GM23338 (cell line): Measurements from ENCODE around the gene SNTG2. TPM values are rescaled to one million over a fixed set of nuclear protein-coding genes. Genes with fewer than 3 reads are reported as not detected.

Experiments
- ATAC-seq: fragments of 200-7000 bp; cut with Tn5 transposase; 3 replicates; pipeline ENCODE4 v1.9.1; 2020
- DNase-seq: peaks from one replicate; pipeline ENCODE4 v3.0.0-alpha.2; 2015; ENCODE audit warnings: low spot score
- H2AFZ ChIP-seq: fragments of 200-600 bp; sonication (generic); 2 replicates; pipeline ENCODE4 v1.8.0; 2016; ENCODE audit warnings: antibody characterized with exemption, mild to moderate bottlenecking, moderate library complexity
- H3F3A ChIP-seq: fragments of 200-600 bp; sonication (generic); replicated peaks from 2 replicates; pipeline ENCODE4 v1.8.0; 2017; ENCODE audit warnings: antibody characterized with exemption, mixed run types, low read depth
- H3K27ac ChIP-seq: fragments of 200-600 bp; sonication (generic); 2 replicates; pipeline ENCODE4 v1.6.1; 2016; ENCODE audit warnings: low read depth
- H3K27me3 ChIP-seq: fragments of 200-600 bp; sonication (generic); 2 replicates; pipeline ENCODE4 v1.8.0; 2016; ENCODE audit warnings: mild to moderate bottlenecking, mixed run types, moderate library complexity; ENCODE audit not compliant: insufficient read depth
- H3K36me3 ChIP-seq: fragments of 200-600 bp; sonication (generic); 2 replicates; pipeline ENCODE4 v1.8.0; 2016; ENCODE audit warnings: mild to moderate bottlenecking; ENCODE audit not compliant: insufficient read depth
- H3K4me1 ChIP-seq: fragments of 200-600 bp; sonication (generic); 2 replicates; pipeline ENCODE4 v1.8.0; 2016; ENCODE audit warnings: mild to moderate bottlenecking, moderate library complexity; ENCODE audit not compliant: insufficient read depth
- H3K4me2 ChIP-seq: fragments of 200-600 bp; sonication (generic); 2 replicates; pipeline ENCODE4 v1.7.1; 2017; ENCODE audit warnings: mixed run types
- H3K4me3 ChIP-seq: fragments of 200-600 bp; sonication (generic); 2 replicates; pipeline ENCODE4 v1.6.1; 2016; ENCODE audit warnings: mixed run types
- H3K79me2 ChIP-seq: fragments of 200-600 bp; sonication (generic); replicated peaks from 2 replicates; pipeline ENCODE4 v1.8.0; 2017; ENCODE audit warnings: mild to moderate bottlenecking; ENCODE audit not compliant: insufficient read depth
- H3K9me2 ChIP-seq: fragments of 200-600 bp; sonication (generic); 2 replicates; pipeline ENCODE4 v1.8.0; 2017; ENCODE audit not compliant: insufficient read depth
- H4K20me1 ChIP-seq: fragments of 200-600 bp; sonication (generic); replicated peaks from 2 replicates; pipeline ENCODE4 v1.8.0; 2017; ENCODE audit warnings: mild to moderate bottlenecking; ENCODE audit not compliant: insufficient read depth
- H3K27ac Mint-ChIP-seq: 2 replicates; pipeline ENCODE4 v1.8.0; 2020; ENCODE audit warnings: inconsistent platforms, mild to moderate bottlenecking, moderate library complexity, mixed read lengths
- H3K27me3 Mint-ChIP-seq: 3 replicates; pipeline ENCODE4 v1.8.0; 2022; ENCODE audit warnings: low read depth, mild to moderate bottlenecking, moderate library complexity, mixed read lengths, inconsistent platforms; ENCODE audit not compliant: insufficient read depth, poor library complexity
- H3K36me3 Mint-ChIP-seq: 3 replicates; pipeline ENCODE4 v1.8.0; 2021; ENCODE audit warnings: low read depth, mild to moderate bottlenecking, inconsistent platforms, moderate library complexity, mixed read lengths
- H3K4me1 Mint-ChIP-seq: 3 replicates; pipeline ENCODE4 v1.8.0; 2020; ENCODE audit warnings: mild to moderate bottlenecking, inconsistent platforms, mixed read lengths
- H3K4me3 Mint-ChIP-seq: 3 replicates; pipeline ENCODE4 v1.8.0; 2021; ENCODE audit warnings: moderate library complexity, mild to moderate bottlenecking, inconsistent platforms, mixed read lengths
- H3K9me3 Mint-ChIP-seq: 3 replicates; pipeline ENCODE4 v1.8.0; 2020; ENCODE audit warnings: moderate library complexity, mild to moderate bottlenecking, inconsistent platforms, mixed read lengths
- CREB1 ChIP-seq: fragments of 250-450 bp; sonication (Bioruptor Pico); IDR thresholded peaks from 2 replicates; pipeline ENCODE4 v1.5.0; 2020; ENCODE audit warnings: low read depth, mild to moderate bottlenecking, moderate library complexity
- EZH2 ChIP-seq: fragments of 200-600 bp; sonication (generic); IDR thresholded peaks from one replicate; pipeline ENCODE4 v1.8.0; 2017; ENCODE audit warnings: antibody characterized with exemption, mild to moderate bottlenecking, low read depth; ENCODE audit not compliant: unreplicated experiment
- EZH2phosphoT487 ChIP-seq: fragments of 200-600 bp; sonication (generic); IDR thresholded peaks from one replicate; pipeline ENCODE4 v1.8.1; 2018; ENCODE audit warnings: antibody characterized with exemption; ENCODE audit not compliant: unreplicated experiment
- JUNB ChIP-seq: IDR thresholded peaks from one replicate; pipeline ENCODE4 v1.6.1; 2016; ENCODE audit warnings: antibody characterized with exemption; ENCODE audit not compliant: unreplicated experiment
- NANOG ChIP-seq: IDR thresholded peaks from 2 replicates; pipeline ENCODE4 v1.6.1; 2016; ENCODE audit warnings: antibody characterized with exemption, borderline replicate concordance
- POLR2AphosphoS5 ChIP-seq: IDR thresholded peaks from 2 replicates; pipeline ENCODE4 v1.6.1; 2016; ENCODE audit warnings: antibody characterized with exemption, low read depth
- STAT1 ChIP-seq: IDR thresholded peaks from one replicate; pipeline ENCODE4 v1.6.1; 2016; ENCODE audit warnings: antibody characterized with exemption; ENCODE audit not compliant: unreplicated experiment
- ZNF114 ChIP-seq: fragments of 250-450 bp; sonication (Bioruptor Pico); IDR thresholded peaks from 2 replicates; pipeline ENCODE4 v1.5.0; 2020; ENCODE audit warnings: mild to moderate bottlenecking, moderate library complexity
- ZNF331 ChIP-seq: fragments of 250-450 bp; sonication (Bioruptor Pico); IDR thresholded peaks from 2 replicates; pipeline ENCODE4 v1.5.0; 2020; ENCODE audit warnings: low read depth, mild to moderate bottlenecking, moderate library complexity
- polyA plus RNA-seq: library from polyadenylated mRNA; unstranded; fragments of >200 nt; fragmentation: Nextera tagmentation; extraction: Ambion mirVana; gene quantifications from 2 replicates; pipeline ENCODE4 v1.2.1, GENCODE V29; 2016
- total RNA-seq: library from RNA; depleted of rRNA; stranded (reverse); fragments of >200 nt; shearing (Covaris generic); gene quantifications from 2 replicates; pipeline ENCODE4 v1.2.3, GENCODE V29; 2014
- TF ChIP-seq, protein P1 (sequence below): IDR thresholded peaks from 2 replicates; pipeline ENCODE4 v1.6.1; 2016; ENCODE audit warnings: antibody characterized with exemption
- TF ChIP-seq, protein P2 (sequence below): fragments of 250-450 bp; sonication (Bioruptor Pico); IDR thresholded peaks from 2 replicates; pipeline ENCODE4 v1.5.0; 2020; ENCODE audit warnings: mild to moderate bottlenecking, moderate library complexity
- TF ChIP-seq, protein P3 (sequence below), 2 experiments: fragments of 200-600 bp in 1 of 2; sonication (generic) in 1 of 2; conservative IDR thresholded peaks; 2 replicates each; pipeline versions ENCODE4 v1.5.1 to v1.6.1; 2016 to 2017; ENCODE audit warnings: antibody characterized with exemption in 2 of 2, low read depth in 2 of 2, mild to moderate bottlenecking in 2 of 2, moderate library complexity in 1 of 2

The SNTG2 gene
- total and polyA plus RNA-seq, 2 experiments from 2014 or later = 27.5 to 60.4 TPM

DNA sequence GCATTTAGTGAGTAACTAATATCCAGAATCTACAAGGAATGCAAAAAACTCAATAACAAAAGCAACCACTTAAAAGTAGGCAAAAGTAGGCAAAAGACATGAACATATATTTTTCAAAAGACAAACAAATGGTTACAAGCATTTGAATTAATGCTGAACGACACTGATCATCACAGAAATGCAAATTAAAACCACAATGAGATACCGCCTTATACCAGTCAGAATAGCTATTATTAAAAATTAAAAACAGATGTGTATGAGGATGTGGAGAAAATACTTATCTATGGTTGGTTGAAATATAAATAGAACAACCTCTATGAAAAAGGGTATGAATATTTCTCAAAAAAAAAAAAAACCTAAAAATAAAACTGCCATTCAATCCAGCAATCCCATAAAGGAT lies 51.7 kb downstream of the SNTG2 start (continued):
- no peak for TF ChIP-seq NANOG
- no peak for TF ChIP-seq STAT1
- no peak for TF ChIP-seq ZNF114
- no peak for TF ChIP-seq EZH2
- no peak for TF ChIP-seq JUNB
- TF ChIP-seq, protein P1, sequence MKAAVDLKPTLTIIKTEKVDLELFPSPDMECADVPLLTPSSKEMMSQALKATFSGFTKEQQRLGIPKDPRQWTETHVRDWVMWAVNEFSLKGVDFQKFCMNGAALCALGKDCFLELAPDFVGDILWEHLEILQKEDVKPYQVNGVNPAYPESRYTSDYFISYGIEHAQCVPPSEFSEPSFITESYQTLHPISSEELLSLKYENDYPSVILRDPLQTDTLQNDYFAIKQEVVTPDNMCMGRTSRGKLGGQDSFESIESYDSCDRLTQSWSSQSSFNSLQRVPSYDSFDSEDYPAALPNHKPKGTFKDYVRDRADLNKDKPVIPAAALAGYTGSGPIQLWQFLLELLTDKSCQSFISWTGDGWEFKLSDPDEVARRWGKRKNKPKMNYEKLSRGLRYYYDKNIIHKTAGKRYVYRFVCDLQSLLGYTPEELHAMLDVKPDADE = no peak
- TF ChIP-seq POLR2AphosphoS5 = no peak
- no peak for TF ChIP-seq ZNF331 (CRISPR knock-in tag)

DNA sequence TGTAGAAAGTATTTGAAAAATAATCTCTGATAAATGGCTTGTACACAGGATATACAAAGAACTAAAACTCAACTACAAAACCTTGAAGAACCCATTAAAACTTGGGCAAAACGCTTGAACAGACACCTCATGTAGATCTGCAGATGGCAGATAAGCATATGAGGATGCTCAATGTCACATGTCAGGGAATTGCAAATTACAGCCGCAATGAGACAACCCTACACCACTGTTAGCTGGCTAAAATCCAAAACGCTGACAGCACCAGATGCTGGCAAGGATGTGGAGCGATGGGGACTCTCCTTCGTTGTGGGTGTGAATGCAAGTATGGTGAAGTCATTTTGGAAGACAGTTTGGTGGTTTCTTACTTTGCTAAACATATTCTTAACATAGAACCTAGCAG lies 53.7 kb downstream of the SNTG2 start:
- Mint-ChIP-seq H3K9me3 (no peaks in the 10 kb centered on the region), H3K36me3 (no peaks in the 10 kb centered on the region), H3K4me3 (no peak overlapping the region), H3K27me3 (no peaks in the 10 kb centered on the region), H3K27ac (no peak overlapping the region), H3K4me1 (no peaks in the 10 kb centered on the region; the same call in 2 of the 3 replicates)
- Histone ChIP-seq H4K20me1 (peaks cover 47% of the 10 kb centered on the region), H3K79me2 (peaks cover 31% of the 10 kb centered on the region), H3K4me3 (no peak overlapping the region), H3K36me3 (no peaks in the 10 kb centered on the region), H3F3A (no peaks in the 10 kb centered on the region), H2AFZ (no peak overlapping the region), H3K4me1 (no peaks in the 10 kb centered on the region), H3K27ac (no peak overlapping the region), H3K4me2 (no peak overlapping the region), H3K27me3 (no peaks in the 10 kb centered on the region), H3K9me2 (no peaks in the 10 kb centered on the region)
- no peak for DNase-seq
- no peak for ATAC-seq
- no peak for TF ChIP-seq EZH2phosphoT487
- TF ChIP-seq POLR2AphosphoS5 = no peak
- TF ChIP-seq, protein P2, sequence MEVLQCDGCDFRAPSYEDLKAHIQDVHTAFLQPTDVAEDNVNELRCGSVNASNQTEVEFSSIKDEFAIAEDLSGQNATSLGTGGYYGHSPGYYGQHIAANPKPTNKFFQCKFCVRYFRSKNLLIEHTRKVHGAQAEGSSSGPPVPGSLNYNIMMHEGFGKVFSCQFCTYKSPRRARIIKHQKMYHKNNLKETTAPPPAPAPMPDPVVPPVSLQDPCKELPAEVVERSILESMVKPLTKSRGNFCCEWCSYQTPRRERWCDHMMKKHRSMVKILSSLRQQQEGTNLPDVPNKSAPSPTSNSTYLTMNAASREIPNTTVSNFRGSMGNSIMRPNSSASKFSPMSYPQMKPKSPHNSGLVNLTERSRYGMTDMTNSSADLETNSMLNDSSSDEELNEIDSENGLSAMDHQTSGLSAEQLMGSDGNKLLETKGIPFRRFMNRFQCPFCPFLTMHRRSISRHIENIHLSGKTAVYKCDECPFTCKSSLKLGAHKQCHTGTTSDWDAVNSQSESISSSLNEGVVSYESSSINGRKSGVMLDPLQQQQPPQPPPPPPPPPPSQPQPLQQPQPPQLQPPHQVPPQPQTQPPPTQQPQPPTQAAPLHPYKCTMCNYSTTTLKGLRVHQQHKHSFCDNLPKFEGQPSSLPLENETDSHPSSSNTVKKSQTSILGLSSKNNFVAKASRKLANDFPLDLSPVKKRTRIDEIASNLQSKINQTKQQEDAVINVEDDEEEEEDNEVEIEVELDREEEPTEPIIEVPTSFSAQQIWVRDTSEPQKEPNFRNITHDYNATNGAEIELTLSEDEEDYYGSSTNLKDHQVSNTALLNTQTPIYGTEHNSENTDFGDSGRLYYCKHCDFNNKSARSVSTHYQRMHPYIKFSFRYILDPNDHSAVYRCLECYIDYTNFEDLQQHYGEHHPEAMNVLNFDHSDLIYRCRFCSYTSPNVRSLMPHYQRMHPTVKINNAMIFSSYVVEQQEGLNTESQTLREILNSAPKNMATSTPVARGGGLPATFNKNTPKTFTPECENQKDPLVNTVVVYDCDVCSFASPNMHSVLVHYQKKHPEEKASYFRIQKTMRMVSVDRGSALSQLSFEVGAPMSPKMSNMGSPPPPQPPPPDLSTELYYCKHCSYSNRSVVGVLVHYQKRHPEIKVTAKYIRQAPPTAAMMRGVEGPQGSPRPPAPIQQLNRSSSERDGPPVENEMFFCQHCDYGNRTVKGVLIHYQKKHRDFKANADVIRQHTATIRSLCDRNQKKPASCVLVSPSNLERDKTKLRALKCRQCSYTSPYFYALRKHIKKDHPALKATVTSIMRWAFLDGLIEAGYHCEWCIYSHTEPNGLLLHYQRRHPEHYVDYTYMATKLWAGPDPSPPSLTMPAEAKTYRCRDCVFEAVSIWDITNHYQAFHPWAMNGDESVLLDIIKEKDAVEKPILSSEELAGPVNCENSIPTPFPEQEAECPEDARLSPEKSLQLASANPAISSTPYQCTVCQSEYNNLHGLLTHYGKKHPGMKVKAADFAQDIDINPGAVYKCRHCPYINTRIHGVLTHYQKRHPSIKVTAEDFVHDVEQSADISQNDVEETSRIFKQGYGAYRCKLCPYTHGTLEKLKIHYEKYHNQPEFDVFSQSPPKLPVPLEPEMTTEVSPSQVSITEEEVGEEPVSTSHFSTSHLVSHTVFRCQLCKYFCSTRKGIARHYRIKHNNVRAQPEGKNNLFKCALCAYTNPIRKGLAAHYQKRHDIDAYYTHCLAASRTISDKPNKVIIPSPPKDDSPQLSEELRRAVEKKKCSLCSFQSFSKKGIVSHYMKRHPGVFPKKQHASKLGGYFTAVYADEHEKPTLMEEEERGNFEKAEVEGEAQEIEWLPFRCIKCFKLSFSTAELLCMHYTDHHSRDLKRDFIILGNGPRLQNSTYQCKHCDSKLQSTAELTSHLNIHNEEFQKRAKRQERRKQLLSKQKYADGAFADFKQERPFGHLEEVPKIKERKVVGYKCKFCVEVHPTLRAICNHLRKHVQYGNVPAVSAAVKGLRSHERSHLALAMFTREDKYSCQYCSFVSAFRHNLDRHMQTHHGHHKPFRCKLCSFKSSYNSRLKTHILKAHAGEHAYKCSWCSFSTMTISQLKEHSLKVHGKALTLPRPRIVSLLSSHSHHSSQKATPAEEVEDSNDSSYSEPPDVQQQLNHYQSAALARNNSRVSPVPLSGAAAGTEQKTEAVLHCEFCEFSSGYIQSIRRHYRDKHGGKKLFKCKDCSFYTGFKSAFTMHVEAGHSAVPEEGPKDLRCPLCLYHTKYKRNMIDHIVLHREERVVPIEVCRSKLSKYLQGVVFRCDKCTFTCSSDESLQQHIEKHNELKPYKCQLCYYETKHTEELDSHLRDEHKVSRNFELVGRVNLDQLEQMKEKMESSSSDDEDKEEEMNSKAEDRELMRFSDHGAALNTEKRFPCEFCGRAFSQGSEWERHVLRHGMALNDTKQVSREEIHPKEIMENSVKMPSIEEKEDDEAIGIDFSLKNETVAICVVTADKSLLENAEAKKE (CRISPR knock-in tag) = no peak
- no peak for TF ChIP-seq CREB1
- no peak for TF ChIP-seq NANOG
- no peak for TF ChIP-seq EZH2
- TF ChIP-seq ZNF331 (CRISPR knock-in tag) = no peak
- TF ChIP-seq, protein P3, sequence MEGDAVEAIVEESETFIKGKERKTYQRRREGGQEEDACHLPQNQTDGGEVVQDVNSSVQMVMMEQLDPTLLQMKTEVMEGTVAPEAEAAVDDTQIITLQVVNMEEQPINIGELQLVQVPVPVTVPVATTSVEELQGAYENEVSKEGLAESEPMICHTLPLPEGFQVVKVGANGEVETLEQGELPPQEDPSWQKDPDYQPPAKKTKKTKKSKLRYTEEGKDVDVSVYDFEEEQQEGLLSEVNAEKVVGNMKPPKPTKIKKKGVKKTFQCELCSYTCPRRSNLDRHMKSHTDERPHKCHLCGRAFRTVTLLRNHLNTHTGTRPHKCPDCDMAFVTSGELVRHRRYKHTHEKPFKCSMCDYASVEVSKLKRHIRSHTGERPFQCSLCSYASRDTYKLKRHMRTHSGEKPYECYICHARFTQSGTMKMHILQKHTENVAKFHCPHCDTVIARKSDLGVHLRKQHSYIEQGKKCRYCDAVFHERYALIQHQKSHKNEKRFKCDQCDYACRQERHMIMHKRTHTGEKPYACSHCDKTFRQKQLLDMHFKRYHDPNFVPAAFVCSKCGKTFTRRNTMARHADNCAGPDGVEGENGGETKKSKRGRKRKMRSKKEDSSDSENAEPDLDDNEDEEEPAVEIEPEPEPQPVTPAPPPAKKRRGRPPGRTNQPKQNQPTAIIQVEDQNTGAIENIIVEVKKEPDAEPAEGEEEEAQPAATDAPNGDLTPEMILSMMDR (conservative IDR thresholded peaks at IDR 0.05; ENCODE audit: low read depth in 2 of 2) = no peak
- TF ChIP-seq STAT1 = no peak
